SK-N-SH (cell line): ENCODE results near the gene ARHGDIB. TPM values are rescaled to one million over a fixed set of nuclear protein-coding genes. Genes with fewer than 3 reads are reported as not detected.

ENCODE experiments used
- CTCF ChIA-PET: fragments of 300-600, 350-600 bp; formaldehyde crosslinking; extraction: SDS; loops from one replicate; lab custom pipeline; 2021; lab: Yijun Ruan, JAX
- POLR2A ChIA-PET: fragments of 350-600 bp; sonication (Branson Sonifier 250); formaldehyde crosslinking; extraction: SDS; loops from one replicate; lab custom pipeline; 2020; ENCODE audit warnings: antibody characterized with exemption, inconsistent platforms; lab: Yijun Ruan, JAX
- DNase-seq: peaks from one replicate; pipeline ENCODE4 v3.0.0; 2012
- H2AFZ ChIP-seq: fragments of 200-600 bp; sonication (generic); 2 replicates; pipeline ENCODE4 v1.8.1; 2016; ENCODE audit warnings: antibody characterized with exemption, mild to moderate bottlenecking, low read depth
- H3F3A ChIP-seq: fragments of 200-600 bp; sonication (generic); replicated peaks from 2 replicates; pipeline ENCODE3; 2016; ENCODE audit warnings: antibody characterized with exemption, mild to moderate bottlenecking; ENCODE audit not compliant: insufficient read depth
- H3K27ac ChIP-seq, 2 experiments: fragments of 200-500 bp in 1 of 2; fragments of 200-600 bp in 1 of 2; sonication (Bioruptor generic) in 1 of 2; sonication (generic), shearing (Covaris generic) in 1 of 2; 2 replicates each; pipeline versions ENCODE4 v1.5.1 to v1.6.1; 2014 to 2016; ENCODE audit warnings: low read depth in 2 of 2, inconsistent platforms in 1 of 2, low read length in 1 of 2, mild to moderate bottlenecking in 1 of 2, mixed read lengths in 1 of 2
- H3K27me3 ChIP-seq: fragments of 200-600 bp; sonication (generic), shearing (Covaris generic); 2 replicates; pipeline ENCODE4 v1.6.1; 2016; ENCODE audit warnings: mixed run types; ENCODE audit not compliant: insufficient read depth
- H3K36me3 ChIP-seq, 2 experiments: fragments of 200-500 bp in 1 of 2; fragments of 200-600 bp in 1 of 2; sonication (Bioruptor generic) in 1 of 2; sonication (generic) in 1 of 2; replicated peaks in 1 of 2; 2 replicates each; pipeline versions ENCODE3 to v1.5.1; 2014 to 2016; ENCODE audit warnings: low read length in 1 of 2, mild to moderate bottlenecking in 1 of 2; ENCODE audit not compliant: insufficient read depth in 2 of 2, control insufficient read depth in 1 of 2
- H3K4me1 ChIP-seq, 2 experiments: fragments of 200-500 bp in 1 of 2; fragments of 200-600 bp in 1 of 2; sonication (Bioruptor generic) in 1 of 2; sonication (generic), shearing (Covaris generic) in 1 of 2; 2 replicates each; pipeline versions ENCODE4 v1.5.1 to v1.6.1; 2014 to 2016; ENCODE audit warnings: low read depth in 1 of 2, low read length in 1 of 2, mixed run types in 1 of 2; ENCODE audit not compliant: insufficient read depth in 2 of 2, control insufficient read depth in 1 of 2
- H3K4me2 ChIP-seq: fragments of 200-600 bp; sonication (generic), shearing (Covaris generic); 2 replicates; pipeline ENCODE4 v1.6.1; 2017; ENCODE audit warnings: mixed run types
- H3K4me3 ChIP-seq, 2 experiments: fragments of 200-500 bp in 1 of 2; fragments of 200-600 bp in 1 of 2; sonication (Bioruptor generic) in 1 of 2; sonication (generic), shearing (Covaris generic) in 1 of 2; 2 replicates each; pipeline versions ENCODE4 v1.5.1 to v1.8.1; 2014 to 2016; ENCODE audit warnings: low read depth in 2 of 2, inconsistent platforms in 1 of 2, low read length in 1 of 2, mild to moderate bottlenecking in 1 of 2, mixed read lengths in 1 of 2, moderate library complexity in 1 of 2
- H3K79me2 ChIP-seq: fragments of 200-600 bp; sonication (generic); 2 replicates; pipeline ENCODE4 v1.8.1; 2017; ENCODE audit warnings: mild to moderate bottlenecking; ENCODE audit not compliant: insufficient read depth
- H3K9ac ChIP-seq: fragments of 200-600 bp; sonication (generic); 2 replicates; pipeline ENCODE4 v1.6.1; 2017; ENCODE audit warnings: mixed run types
- H3K9me2 ChIP-seq: fragments of 200-600 bp; sonication (generic); 2 replicates; pipeline ENCODE4 v1.6.1; 2017; ENCODE audit warnings: mixed run types
- H3K9me3 ChIP-seq: fragments of 200-600 bp; sonication (generic); 2 replicates; pipeline ENCODE4 v1.6.1; 2017; ENCODE audit warnings: mixed run types, mild to moderate bottlenecking, moderate library complexity
- H4K20me1 ChIP-seq: fragments of 200-600 bp; sonication (generic); 2 replicates; pipeline ENCODE4 v1.6.1; 2017; ENCODE audit warnings: mild to moderate bottlenecking, mixed run types; ENCODE audit not compliant: insufficient read depth
- CHD2 ChIP-seq: fragments of 150-350 bp; IDR thresholded peaks from 2 replicates; pipeline ENCODE4 v1.6.1; 2018; ENCODE audit warnings: low read length; ENCODE audit not compliant: partially characterized antibody
- FOXM1 ChIP-seq: IDR thresholded peaks from 2 replicates; pipeline ENCODE4 v1.4.0; 2012; ENCODE audit warnings: low read depth, mild to moderate bottlenecking
- GATA2 ChIP-seq: sonication (generic); formaldehyde crosslinking; IDR thresholded peaks from 2 replicates; pipeline ENCODE4 v1.5.0; 2020; ENCODE audit warnings: mild to moderate bottlenecking, missing genetic modification reagents
- MAX ChIP-seq: IDR thresholded peaks from 2 replicates; pipeline ENCODE4 v1.4.0; 2012; ENCODE audit warnings: low read depth
- MXI1 ChIP-seq: IDR thresholded peaks from 2 replicates; pipeline ENCODE4 v1.6.1; 2012; ENCODE audit warnings: mild to moderate bottlenecking, low read depth, low read length, improper control_type of control experiment
- NRF1 ChIP-seq: IDR thresholded peaks from 2 replicates; pipeline ENCODE4 v1.6.1; 2012; ENCODE audit warnings: low read depth, mild to moderate bottlenecking, low read length
- POLR2AphosphoS5 ChIP-seq: IDR thresholded peaks from 2 replicates; pipeline ENCODE4 v1.6.1; 2012; ENCODE audit warnings: low read depth, low read length
- REST ChIP-seq: IDR thresholded peaks from 2 replicates; pipeline ENCODE4 v1.6.1; 2012; ENCODE audit warnings: mild to moderate bottlenecking, low read depth, low read length, moderate library complexity
- RFX5 ChIP-seq: IDR thresholded peaks from 2 replicates; pipeline ENCODE4 v1.6.1; 2012; ENCODE audit warnings: mild to moderate bottlenecking, improper control_type of control experiment, low read length
- RXRA ChIP-seq: IDR thresholded peaks from 2 replicates; pipeline ENCODE4 v1.4.0; 2012; ENCODE audit warnings: low read depth, mild to moderate bottlenecking, borderline replicate concordance
- SIN3A ChIP-seq: IDR thresholded peaks from 2 replicates; pipeline ENCODE4 v1.6.1; 2012; ENCODE audit warnings: low read depth, mild to moderate bottlenecking, low read length, moderate library complexity, borderline replicate concordance
- TAF1 ChIP-seq: IDR thresholded peaks from 2 replicates; pipeline ENCODE4 v1.6.1; 2012; ENCODE audit warnings: low read depth, mild to moderate bottlenecking, low read length, moderate library complexity, borderline replicate concordance
- TCF12 ChIP-seq: IDR thresholded peaks from 2 replicates; pipeline ENCODE4 v1.4.0; 2012
- YY1 ChIP-seq: IDR thresholded peaks from 2 replicates; pipeline ENCODE4 v1.4.0; 2012; ENCODE audit warnings: low read depth, mild to moderate bottlenecking
- ZBTB33 ChIP-seq: IDR thresholded peaks from 2 replicates; pipeline ENCODE4 v1.4.0; 2012; ENCODE audit warnings: low read depth, borderline replicate concordance
- WGBS: methylation state at CpG from one replicate; pipeline ENCODE4 v1.1.6; 2017; ENCODE audit warnings: low lambda C conversion rate; 5-methylcytosine and 5-hydroxymethylcytosine counted together
- polyA plus RNA-seq, 3 experiments: library from polyadenylated mRNA; depleted of rRNA; stranded (reverse); fragments of >200 nt; gene quantifications; 2 replicates each; pipeline ENCODE4 v1.2.3, GENCODE V29; 2012
- TF ChIP-seq, protein P1 (sequence below): IDR thresholded peaks from 2 replicates; pipeline ENCODE4; 2012
- TF ChIP-seq, protein P2 (sequence below): fragments of 150-350 bp; IDR thresholded peaks from 2 replicates; pipeline ENCODE4 v1.6.1; 2016; ENCODE audit warnings: mild to moderate bottlenecking, low read depth, low read length

Gene ARHGDIB
- polyA plus RNA-seq, 1 of the 3 experiments (the other 2 are of a cell fraction): 362 TPM

- H3K79me2 ChIP-seq: peaks cover 33% of the 10 kb centered on the region
These were observed 15.2 kb downstream of the ARHGDIB start for GRCh38 chr12:14946162-14946561.

More at GRCh38 chr12:14946162-14946561, 15.2 kb downstream of the ARHGDIB start:
- WGBS: 86% methylated on average over 2 of the region's 2 CpGs
- H3K9me3 ChIP-seq: no peaks in the 10 kb centered on the region
- ChIA-PET POLR2A (no interaction called here), CTCF (interaction anchor here (1.8 kb wide), 1 partner anchor 10 kb away, joined by 6 read pairs; no protein-coding TSS in a partner anchor)
- no peak overlapping the region for H3K9ac ChIP-seq
- no peak overlapping the region for H2AFZ ChIP-seq
- H3K4me1 ChIP-seq: peaks cover 7 to 38% of the 10 kb centered on the region in 2 experiments
- TF ChIP-seq MXI1 (no peak), FOXM1 (no peak), NRF1 (no peak), CHD2 (no peak), POLR2AphosphoS5 (no peak), RXRA (no peak), YY1 (no peak), TAF1 (no peak), MAX (no peak), SIN3A (no peak), REST (no peak), TCF12 (no peak), ZBTB33 (no peak), RFX5 (no peak), GATA2 (CRISPR knock-in tag) (no peak)
- TF ChIP-seq, protein P1, sequence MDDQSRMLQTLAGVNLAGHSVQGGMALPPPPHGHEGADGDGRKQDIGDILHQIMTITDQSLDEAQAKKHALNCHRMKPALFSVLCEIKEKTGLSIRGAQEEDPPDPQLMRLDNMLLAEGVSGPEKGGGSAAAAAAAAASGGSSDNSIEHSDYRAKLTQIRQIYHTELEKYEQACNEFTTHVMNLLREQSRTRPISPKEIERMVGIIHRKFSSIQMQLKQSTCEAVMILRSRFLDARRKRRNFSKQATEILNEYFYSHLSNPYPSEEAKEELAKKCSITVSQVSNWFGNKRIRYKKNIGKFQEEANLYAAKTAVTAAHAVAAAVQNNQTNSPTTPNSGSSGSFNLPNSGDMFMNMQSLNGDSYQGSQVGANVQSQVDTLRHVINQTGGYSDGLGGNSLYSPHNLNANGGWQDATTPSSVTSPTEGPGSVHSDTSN: no peak
- TF ChIP-seq, protein P2, sequence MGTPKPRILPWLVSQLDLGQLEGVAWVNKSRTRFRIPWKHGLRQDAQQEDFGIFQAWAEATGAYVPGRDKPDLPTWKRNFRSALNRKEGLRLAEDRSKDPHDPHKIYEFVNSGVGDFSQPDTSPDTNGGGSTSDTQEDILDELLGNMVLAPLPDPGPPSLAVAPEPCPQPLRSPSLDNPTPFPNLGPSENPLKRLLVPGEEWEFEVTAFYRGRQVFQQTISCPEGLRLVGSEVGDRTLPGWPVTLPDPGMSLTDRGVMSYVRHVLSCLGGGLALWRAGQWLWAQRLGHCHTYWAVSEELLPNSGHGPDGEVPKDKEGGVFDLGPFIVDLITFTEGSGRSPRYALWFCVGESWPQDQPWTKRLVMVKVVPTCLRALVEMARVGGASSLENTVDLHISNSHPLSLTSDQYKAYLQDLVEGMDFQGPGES: no peak
- no peaks in the 10 kb centered on the region for H3K27me3 ChIP-seq
- H3K4me2 ChIP-seq: no peak overlapping the region
- no peaks in the 10 kb centered on the region for H3K9me2 ChIP-seq
- peaks cover 9% of the 10 kb centered on the region for H3F3A ChIP-seq
- peaks cover 43 to 75% of the 10 kb centered on the region in 2 experiments for H3K36me3 ChIP-seq
- no peaks in the 10 kb centered on the region for H4K20me1 ChIP-seq
- DNase-seq: no peak
- H3K27ac ChIP-seq: no peak overlapping the region
- H3K4me3 ChIP-seq: no peak overlapping the region
